Measurements from ENCODE around the gene ZMYND15. TPM values are rescaled to one million over a fixed set of nuclear protein-coding genes. Genes with fewer than 3 reads are reported as not detected.

The ZMYND15 gene
- total and polyA plus RNA-seq, 2 of the 13 experiments (the other 11 are each of a cell fraction or from before 2014, with no cell fraction given), result 0.24 to 2.7 TPM

DNA sequence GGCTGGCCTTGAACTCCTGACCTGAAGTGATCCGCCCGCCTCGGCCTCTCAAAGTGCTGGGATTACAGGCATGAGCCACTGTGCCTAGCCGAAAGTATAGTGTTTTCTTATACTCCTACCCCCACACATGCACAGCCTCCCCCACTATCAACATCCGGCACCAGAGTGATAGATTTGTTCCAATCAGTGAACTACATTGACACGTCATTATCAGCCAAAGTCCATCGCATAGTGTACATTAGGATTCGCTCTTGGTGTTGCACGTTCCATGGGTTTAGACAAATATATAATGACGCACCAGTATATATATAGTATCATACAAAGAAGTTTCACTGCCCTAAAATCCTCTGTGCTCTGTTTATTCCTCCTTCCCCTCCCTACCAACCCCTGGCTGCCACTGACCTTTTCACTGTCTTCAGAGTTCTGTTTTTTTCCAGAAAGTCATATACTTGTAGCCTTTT lies 20.2 kb downstream of the ZMYND15 start (continued):
- TF ChIP-seq THYN1 (CRISPR knock-in tag; IDR thresholded peaks at IDR 0.05; ENCODE audit: borderline replicate concordance, low read depth) (no peak), MED1 (CRISPR knock-in tag; IDR thresholded peaks at IDR 0.05) (peak; percentile 99), ZNF335 (CRISPR knock-in tag; IDR thresholded peaks at IDR 0.05) (no peak), ARNTL (CRISPR knock-in tag; IDR thresholded peaks at IDR 0.05) (peak; percentile 91), HNF4A (CRISPR knock-in tag; IDR thresholded peaks at IDR 0.05) (peak; percentile 95), ZNF713 (CRISPR knock-in tag; IDR thresholded peaks at IDR 0.05) (0 out of 2 replicates have a peak, but pooled peaks have one; percentile 63), ZNF468 (CRISPR knock-in tag; IDR thresholded peaks at IDR 0.05) (no peak), ZNF230 (CRISPR knock-in tag; IDR thresholded peaks at IDR 0.05) (peak; percentile 86; the same call in 1 of the 2 replicates), PRMT3 (CRISPR knock-in tag; IDR thresholded peaks at IDR 0.05; ENCODE audit: borderline replicate concordance, low read depth) (no peak), ZNF720 (CRISPR knock-in tag; IDR thresholded peaks at IDR 0.05) (no peak), ZSCAN20 (CRISPR knock-in tag; IDR thresholded peaks at IDR 0.05; ENCODE audit: borderline replicate concordance) (no peak), ZNF556 (CRISPR knock-in tag; IDR thresholded peaks at IDR 0.05; ENCODE audit: borderline replicate concordance) (peak; percentile 83; the same call in 1 of the 2 replicates), DNMT1 (CRISPR knock-in tag; IDR thresholded peaks at IDR 0.05) (no peak)
- TF ChIP-seq, protein P1, sequence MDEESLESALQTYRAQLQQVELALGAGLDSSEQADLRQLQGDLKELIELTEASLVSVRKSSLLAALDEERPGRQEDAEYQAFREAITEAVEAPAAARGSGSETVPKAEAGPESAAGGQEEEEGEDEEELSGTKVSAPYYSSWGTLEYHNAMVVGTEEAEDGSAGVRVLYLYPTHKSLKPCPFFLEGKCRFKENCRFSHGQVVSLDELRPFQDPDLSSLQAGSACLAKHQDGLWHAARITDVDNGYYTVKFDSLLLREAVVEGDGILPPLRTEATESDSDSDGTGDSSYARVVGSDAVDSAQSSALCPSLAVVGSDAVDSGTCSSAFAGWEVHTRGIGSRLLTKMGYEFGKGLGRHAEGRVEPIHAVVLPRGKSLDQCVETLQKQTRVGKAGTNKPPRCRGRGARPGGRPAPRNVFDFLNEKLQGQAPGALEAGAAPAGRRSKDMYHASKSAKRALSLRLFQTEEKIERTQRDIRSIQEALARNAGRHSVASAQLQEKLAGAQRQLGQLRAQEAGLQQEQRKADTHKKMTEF (CRISPR knock-in tag; IDR thresholded peaks at IDR 0.05), result peak; percentile 92
- TF ChIP-seq, protein P2, sequence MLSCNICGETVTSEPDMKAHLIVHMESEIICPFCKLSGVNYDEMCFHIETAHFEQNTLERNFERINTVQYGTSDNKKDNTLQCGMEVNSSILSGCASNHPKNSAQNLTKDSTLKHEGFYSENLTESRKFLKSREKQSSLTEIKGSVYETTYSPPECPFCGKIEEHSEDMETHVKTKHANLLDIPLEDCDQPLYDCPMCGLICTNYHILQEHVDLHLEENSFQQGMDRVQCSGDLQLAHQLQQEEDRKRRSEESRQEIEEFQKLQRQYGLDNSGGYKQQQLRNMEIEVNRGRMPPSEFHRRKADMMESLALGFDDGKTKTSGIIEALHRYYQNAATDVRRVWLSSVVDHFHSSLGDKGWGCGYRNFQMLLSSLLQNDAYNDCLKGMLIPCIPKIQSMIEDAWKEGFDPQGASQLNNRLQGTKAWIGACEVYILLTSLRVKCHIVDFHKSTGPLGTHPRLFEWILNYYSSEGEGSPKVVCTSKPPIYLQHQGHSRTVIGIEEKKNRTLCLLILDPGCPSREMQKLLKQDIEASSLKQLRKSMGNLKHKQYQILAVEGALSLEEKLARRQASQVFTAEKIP (CRISPR knock-in tag; IDR thresholded peaks at IDR 0.05; ENCODE audit: borderline replicate concordance), result no peak
- TF ChIP-seq, protein P3, sequence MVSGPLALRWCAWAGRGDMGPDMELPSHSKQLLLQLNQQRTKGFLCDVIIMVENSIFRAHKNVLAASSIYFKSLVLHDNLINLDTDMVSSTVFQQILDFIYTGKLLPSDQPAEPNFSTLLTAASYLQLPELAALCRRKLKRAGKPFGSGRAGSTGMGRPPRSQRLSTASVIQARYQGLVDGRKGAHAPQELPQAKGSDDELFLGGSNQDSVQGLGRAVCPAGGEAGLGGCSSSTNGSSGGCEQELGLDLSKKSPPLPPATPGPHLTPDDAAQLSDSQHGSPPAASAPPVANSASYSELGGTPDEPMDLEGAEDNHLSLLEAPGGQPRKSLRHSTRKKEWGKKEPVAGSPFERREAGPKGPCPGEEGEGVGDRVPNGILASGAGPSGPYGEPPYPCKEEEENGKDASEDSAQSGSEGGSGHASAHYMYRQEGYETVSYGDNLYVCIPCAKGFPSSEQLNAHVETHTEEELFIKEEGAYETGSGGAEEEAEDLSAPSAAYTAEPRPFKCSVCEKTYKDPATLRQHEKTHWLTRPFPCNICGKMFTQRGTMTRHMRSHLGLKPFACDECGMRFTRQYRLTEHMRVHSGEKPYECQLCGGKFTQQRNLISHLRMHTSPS (CRISPR knock-in tag; IDR thresholded peaks at IDR 0.05; ENCODE audit: low read depth), result peak; percentile 32; the same call in 1 of the 2 replicates
- TF ChIP-seq, protein P4, sequence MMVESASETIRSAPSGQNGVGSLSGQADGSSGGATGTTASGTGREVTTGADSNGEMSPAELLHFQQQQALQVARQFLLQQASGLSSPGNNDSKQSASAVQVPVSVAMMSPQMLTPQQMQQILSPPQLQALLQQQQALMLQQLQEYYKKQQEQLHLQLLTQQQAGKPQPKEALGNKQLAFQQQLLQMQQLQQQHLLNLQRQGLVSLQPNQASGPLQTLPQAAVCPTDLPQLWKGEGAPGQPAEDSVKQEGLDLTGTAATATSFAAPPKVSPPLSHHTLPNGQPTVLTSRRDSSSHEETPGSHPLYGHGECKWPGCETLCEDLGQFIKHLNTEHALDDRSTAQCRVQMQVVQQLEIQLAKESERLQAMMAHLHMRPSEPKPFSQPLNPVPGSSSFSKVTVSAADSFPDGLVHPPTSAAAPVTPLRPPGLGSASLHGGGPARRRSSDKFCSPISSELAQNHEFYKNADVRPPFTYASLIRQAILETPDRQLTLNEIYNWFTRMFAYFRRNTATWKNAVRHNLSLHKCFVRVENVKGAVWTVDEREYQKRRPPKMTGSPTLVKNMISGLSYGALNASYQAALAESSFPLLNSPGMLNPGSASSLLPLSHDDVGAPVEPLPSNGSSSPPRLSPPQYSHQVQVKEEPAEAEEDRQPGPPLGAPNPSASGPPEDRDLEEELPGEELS (CRISPR knock-in tag; IDR thresholded peaks at IDR 0.05), result peak; percentile 98
- TF ChIP-seq, protein P5, sequence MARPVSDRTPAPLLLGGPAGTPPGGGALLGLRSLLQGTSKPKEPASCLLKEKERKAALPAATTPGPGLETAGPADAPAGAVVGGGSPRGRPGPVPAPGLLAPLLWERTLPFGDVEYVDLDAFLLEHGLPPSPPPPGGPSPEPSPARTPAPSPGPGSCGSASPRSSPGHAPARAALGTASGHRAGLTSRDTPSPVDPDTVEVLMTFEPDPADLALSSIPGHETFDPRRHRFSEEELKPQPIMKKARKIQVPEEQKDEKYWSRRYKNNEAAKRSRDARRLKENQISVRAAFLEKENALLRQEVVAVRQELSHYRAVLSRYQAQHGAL (CRISPR knock-in tag; IDR thresholded peaks at IDR 0.05; ENCODE audit: not compliant biosample characterization), result no peak
- TF ChIP-seq, protein P6, sequence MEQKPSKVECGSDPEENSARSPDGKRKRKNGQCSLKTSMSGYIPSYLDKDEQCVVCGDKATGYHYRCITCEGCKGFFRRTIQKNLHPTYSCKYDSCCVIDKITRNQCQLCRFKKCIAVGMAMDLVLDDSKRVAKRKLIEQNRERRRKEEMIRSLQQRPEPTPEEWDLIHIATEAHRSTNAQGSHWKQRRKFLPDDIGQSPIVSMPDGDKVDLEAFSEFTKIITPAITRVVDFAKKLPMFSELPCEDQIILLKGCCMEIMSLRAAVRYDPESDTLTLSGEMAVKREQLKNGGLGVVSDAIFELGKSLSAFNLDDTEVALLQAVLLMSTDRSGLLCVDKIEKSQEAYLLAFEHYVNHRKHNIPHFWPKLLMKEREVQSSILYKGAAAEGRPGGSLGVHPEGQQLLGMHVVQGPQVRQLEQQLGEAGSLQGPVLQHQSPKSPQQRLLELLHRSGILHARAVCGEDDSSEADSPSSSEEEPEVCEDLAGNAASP (CRISPR knock-in tag; IDR thresholded peaks at IDR 0.05; ENCODE audit: borderline replicate concordance), result peak; percentile 90; the same call in 1 of the 2 replicates
